Renal cortex interstitium (tissue), 15 donors: ENCODE data around the gene GSTP1. TPM values are rescaled to one million over a fixed set of nuclear protein-coding genes. Genes with fewer than 3 reads are reported as not detected.
"Not testable (repeated sequence)": the region's sequence is repeated elsewhere in the genome, so short reads cannot be mapped to it uniquely, and the experiment has no call there.

Experiments used
- DNase-seq, 11 donors: peaks; one replicate each; pipeline ENCODE4 v3.0.0-alpha.2; 2013; ENCODE audit warnings: low read depth in 9 of 11, low spot score in 4 of 11; ENCODE audit errors: extremely low read depth in 1 of 11
- long read RNA-seq, 16 experiments: transcript quantifications; one replicate each; lab custom pipeline, GENCODE V29; 2026
- polyA plus RNA-seq, 3 donors: library from polyadenylated mRNA; unstranded; fragments of 120-200 nt; gene quantifications; one replicate each; pipeline ENCODE4 v1.2.1, GENCODE V29; 2013; ENCODE audit not compliant: insufficient read length in 3 of 3

Gene GSTP1
- polyA plus RNA-seq = 100 to 1,000 TPM; 697 to 788 (median 758) TPM
- long read RNA-seq, donor 1, transcript GSTP1-202 (7 exons, 961 nt) = major isoform, 450 of 646 reads
- long read RNA-seq, donor 1, transcript GSTP1-203 (3 exons, 736 nt) = minor isoform, 36 of 646 reads
- long read RNA-seq, donor 1, partial matches to known transcripts = 151 of 646 reads
- long read RNA-seq, donor 1, other reads (novel, unspliced or antisense) = 7 of 646 reads
- long read RNA-seq, donor 2, transcript GSTP1-203 (3 exons, 736 nt) = minor isoform, 26 of 561 reads
- long read RNA-seq, donor 2, transcript GSTP1-202 (7 exons, 961 nt) = major isoform, 404 of 561 reads
- long read RNA-seq, donor 2, partial matches to known transcripts = 125 of 561 reads
- long read RNA-seq, donor 2, other reads (novel, unspliced or antisense) = 6 of 561 reads
- long read RNA-seq, donor 3, transcript GSTP1-202 (7 exons, 961 nt) = major isoform, 699 of 972 reads
- long read RNA-seq, donor 3, transcript GSTP1-203 (3 exons, 736 nt) = minor isoform, 18 of 972 reads
- long read RNA-seq, donor 3, partial matches to known transcripts = 247 of 972 reads
- long read RNA-seq, donor 3, other reads (novel, unspliced or antisense) = 7 of 972 reads
- long read RNA-seq, donor 4, transcript GSTP1-203 (3 exons, 736 nt) = minor isoform, 24 of 642 reads
- long read RNA-seq, donor 4, transcript GSTP1-202 (7 exons, 961 nt) = major isoform, 469 of 642 reads
- long read RNA-seq, donor 4, partial matches to known transcripts = 148 of 642 reads
- long read RNA-seq, donor 4, other reads (novel, unspliced or antisense) = 0 of 642 reads
- long read RNA-seq, donor 5 = 0 reads
- long read RNA-seq, donor 6, transcript GSTP1-203 (3 exons, 736 nt) = minor isoform, 40 of 639 reads
- long read RNA-seq, donor 6, transcript GSTP1-202 (7 exons, 961 nt) = major isoform, 437 of 639 reads
- long read RNA-seq, donor 6, partial matches to known transcripts = 149 of 639 reads
- long read RNA-seq, donor 6, other reads (novel, unspliced or antisense) = 12 of 639 reads
- long read RNA-seq, donor 7, transcript GSTP1-203 (3 exons, 736 nt) = minor isoform, 42 of 877 reads
- long read RNA-seq, donor 7, transcript GSTP1-202 (7 exons, 961 nt) = major isoform, 614 of 877 reads
- long read RNA-seq, donor 7, partial matches to known transcripts = 214 of 877 reads
- long read RNA-seq, donor 7, other reads (novel, unspliced or antisense) = 7 of 877 reads
- long read RNA-seq, donor 8, transcript GSTP1-203 (3 exons, 736 nt) = minor isoform, 74 of 1,496 reads
- long read RNA-seq, donor 8, transcript GSTP1-202 (7 exons, 961 nt) = major isoform, 557 of 1,496 reads
- long read RNA-seq, donor 8, partial matches to known transcripts = 856 of 1,496 reads
- long read RNA-seq, donor 8, other reads (novel, unspliced or antisense) = 5 of 1,496 reads
- long read RNA-seq, donor 9, transcript GSTP1-202 (7 exons, 961 nt) = major isoform, 473 of 653 reads
- long read RNA-seq, donor 9, transcript GSTP1-203 (3 exons, 736 nt) = minor isoform, 11 of 653 reads
- long read RNA-seq, donor 9, partial matches to known transcripts = 159 of 653 reads
- long read RNA-seq, donor 9, other reads (novel, unspliced or antisense) = 9 of 653 reads
- long read RNA-seq, donor 10, transcript GSTP1-203 (3 exons, 736 nt) = minor isoform, 19 of 837 reads
- long read RNA-seq, donor 10, transcript GSTP1-202 (7 exons, 961 nt) = major isoform, 573 of 837 reads
- long read RNA-seq, donor 10, partial matches to known transcripts = 227 of 837 reads
- long read RNA-seq, donor 10, other reads (novel, unspliced or antisense) = 17 of 837 reads
- long read RNA-seq, donor 11, transcript GSTP1-202 (7 exons, 961 nt) = major isoform, 376 of 465 reads
- long read RNA-seq, donor 11, transcript GSTP1-203 (3 exons, 736 nt) = minor isoform, 11 of 465 reads
- long read RNA-seq, donor 11, partial matches to known transcripts = 77 of 465 reads
- long read RNA-seq, donor 11, other reads (novel, unspliced or antisense) = 0 of 465 reads
- long read RNA-seq, donor 12, transcript GSTP1-203 (3 exons, 736 nt) = minor isoform, 33 of 387 reads
- long read RNA-seq, donor 12, transcript GSTP1-202 (7 exons, 961 nt) = major isoform, 214 of 387 reads
- long read RNA-seq, donor 12, partial matches to known transcripts = 138 of 387 reads
- long read RNA-seq, donor 12, other reads (novel, unspliced or antisense) = 0 of 387 reads
- long read RNA-seq, donor 13 = 0 reads
- long read RNA-seq, donor 14, transcript GSTP1-203 (3 exons, 736 nt) = minor isoform, 22 of 592 reads
- long read RNA-seq, donor 14, transcript GSTP1-202 (7 exons, 961 nt) = major isoform, 427 of 592 reads
- long read RNA-seq, donor 14, partial matches to known transcripts = 141 of 592 reads
- long read RNA-seq, donor 14, other reads (novel, unspliced or antisense) = 0 of 592 reads
- long read RNA-seq, donor 15, transcript GSTP1-203 (3 exons, 736 nt) = minor isoform, 10 of 346 reads
- long read RNA-seq, donor 15, transcript GSTP1-202 (7 exons, 961 nt) = major isoform, 244 of 346 reads
- long read RNA-seq, donor 15, partial matches to known transcripts = 92 of 346 reads
- long read RNA-seq, donor 15, other reads (novel, unspliced or antisense) = 0 of 346 reads
- long read RNA-seq, donor 16, transcript GSTP1-203 (3 exons, 736 nt) = minor isoform, 52 of 1,772 reads
- long read RNA-seq, donor 16, transcript GSTP1-202 (7 exons, 961 nt) = major isoform, 1,309 of 1,772 reads
- long read RNA-seq, donor 16, partial matches to known transcripts = 378 of 1,772 reads
- long read RNA-seq, donor 16, other reads (novel, unspliced or antisense) = 30 of 1,772 reads

GRCh38 chr11:67583247-67584204 lies at the start of gene GSTP1:
Gene GSTP1 (plus strand): TSS chr11:67583812. CDS start chr11:67583844, 32 bp downstream.
- peak in 10 of 11 donors; percentile 77 to 93 (median 90) for DNase-seq

DNA sequence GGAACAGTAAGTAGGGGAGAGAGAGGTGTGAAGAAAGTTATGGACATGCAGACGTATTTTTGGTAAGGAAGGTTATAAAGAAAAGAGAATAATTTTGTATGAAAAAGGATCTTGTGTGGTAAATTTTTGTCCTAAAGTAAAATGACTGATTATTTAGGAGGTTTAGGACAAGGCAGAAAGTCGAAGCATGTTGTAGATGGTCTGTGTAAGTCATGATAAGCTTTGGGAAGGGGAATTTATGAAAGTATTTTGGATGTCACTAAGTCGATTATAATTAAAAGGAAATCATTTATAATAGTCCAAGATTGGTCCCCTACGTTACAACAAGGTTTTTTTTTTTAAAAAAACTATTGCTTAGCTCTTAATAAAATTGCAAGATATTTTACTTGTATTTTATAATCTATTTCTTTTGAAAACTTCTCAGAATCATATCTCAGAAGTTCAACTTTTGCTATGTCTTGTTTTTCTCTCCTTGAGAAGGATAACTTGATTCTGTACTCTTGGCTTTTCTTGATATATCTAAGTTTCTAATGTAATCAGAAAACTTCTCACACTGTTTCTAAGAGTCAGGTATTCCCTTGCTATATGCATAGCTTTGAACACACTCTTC lies 49.4 kb upstream of the GSTP1 start:
- DNase-seq = no peak

GRCh38 chr11:67535561-67535960 lies 48.1 kb upstream of the GSTP1 start:
- DNase-seq = no peak

GRCh38 chr11:67538306-67538705 lies 45.3 kb upstream of the GSTP1 start:
- no peak for DNase-seq

DNA sequence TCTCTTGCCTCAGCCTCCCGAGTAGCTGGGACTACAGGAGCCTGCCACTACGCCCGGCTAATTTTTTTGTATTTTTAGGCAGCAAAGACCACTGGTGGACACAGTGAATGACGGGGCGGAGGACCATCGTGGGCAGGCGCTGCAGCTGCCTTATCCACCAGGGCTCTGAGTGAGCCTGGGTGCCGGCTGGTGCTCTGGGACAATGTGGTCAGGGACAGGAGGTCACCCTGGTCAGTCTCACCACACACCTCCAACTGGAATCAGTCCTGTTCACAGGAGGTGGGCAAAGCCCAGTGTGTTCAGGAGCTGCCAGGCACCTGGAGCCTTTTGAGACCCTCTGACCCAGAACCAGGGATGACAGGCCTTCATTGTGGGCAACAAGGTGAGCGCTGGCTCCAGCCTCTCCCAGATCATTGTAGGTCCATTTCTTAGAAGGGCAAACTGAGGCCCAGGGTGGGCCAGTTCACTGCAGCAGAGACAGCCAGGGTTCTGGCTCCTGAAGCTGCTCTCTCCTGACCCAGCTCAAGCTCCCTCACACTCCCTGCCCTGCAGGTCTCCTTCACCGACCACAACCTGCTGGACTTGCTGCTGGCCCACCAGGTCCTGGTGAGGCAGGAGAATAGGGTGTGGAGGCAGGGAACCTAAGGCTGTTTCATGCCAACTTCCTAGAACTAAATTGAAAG lies 44.6 kb upstream of the GSTP1 start:
- no peak for DNase-seq

GRCh38 chr11:67539550-67539949 lies 44.1 kb upstream of the GSTP1 start:
- DNase-seq = no peak

DNA sequence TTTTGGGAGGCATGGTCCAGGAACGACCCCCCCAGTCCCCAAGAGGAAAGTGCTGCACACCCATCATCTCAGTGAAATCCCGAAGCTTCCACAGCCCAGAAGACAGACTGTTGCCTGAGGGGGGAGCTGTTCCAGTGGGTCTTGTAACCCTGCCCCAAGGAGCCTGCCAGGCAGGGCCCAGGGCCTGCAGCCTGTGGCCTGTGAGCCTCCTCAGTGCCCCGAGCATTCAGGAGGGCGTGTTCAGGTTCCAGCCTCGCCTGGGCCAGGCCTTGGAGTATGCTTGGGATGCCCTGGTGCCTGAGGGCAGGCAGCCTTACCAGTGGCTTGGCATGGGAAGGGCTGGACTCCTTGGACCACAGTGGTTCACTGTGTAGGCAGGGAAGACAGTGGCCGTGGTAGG lies 42.4 kb upstream of the GSTP1 start:
- no peak for DNase-seq

- DNase-seq = no peak
Measured at GRCh38 chr11:67542169-67542568, 41.4 kb upstream of the GSTP1 start.

DNA sequence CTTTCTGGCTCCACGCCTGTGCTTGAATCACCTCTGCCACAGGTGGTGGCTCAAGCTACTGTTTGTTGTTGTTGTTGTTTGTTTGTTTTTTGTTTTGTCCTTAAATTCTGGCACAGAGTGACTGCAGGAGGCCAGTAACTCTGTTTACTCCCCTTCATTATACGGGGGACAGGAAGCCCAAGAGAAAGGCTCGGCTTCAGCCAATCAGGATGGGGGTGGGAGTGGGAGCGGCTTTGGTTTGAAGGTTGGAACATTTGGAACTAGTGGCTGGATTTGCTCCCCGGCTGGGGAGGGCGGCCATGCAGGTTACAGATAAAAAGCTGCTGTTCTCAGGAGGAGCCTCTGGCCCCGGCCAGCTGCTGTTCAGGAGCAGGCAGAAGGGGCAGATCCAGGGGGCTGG lies 40.6 kb upstream of the GSTP1 start:
- DNase-seq = no peak

- no peak for DNase-seq
Measured at GRCh38 chr11:67543585-67543984, 40.0 kb upstream of the GSTP1 start.

GRCh38 chr11:67544616-67545242 lies 38.9 kb upstream of the GSTP1 start:
- DNase-seq = peak in 1 of 11 donors; percentile 27

GRCh38 chr11:67545280-67545679 lies 38.3 kb upstream of the GSTP1 start:
- peak in 1 of 11 donors; percentile 14 for DNase-seq

DNA sequence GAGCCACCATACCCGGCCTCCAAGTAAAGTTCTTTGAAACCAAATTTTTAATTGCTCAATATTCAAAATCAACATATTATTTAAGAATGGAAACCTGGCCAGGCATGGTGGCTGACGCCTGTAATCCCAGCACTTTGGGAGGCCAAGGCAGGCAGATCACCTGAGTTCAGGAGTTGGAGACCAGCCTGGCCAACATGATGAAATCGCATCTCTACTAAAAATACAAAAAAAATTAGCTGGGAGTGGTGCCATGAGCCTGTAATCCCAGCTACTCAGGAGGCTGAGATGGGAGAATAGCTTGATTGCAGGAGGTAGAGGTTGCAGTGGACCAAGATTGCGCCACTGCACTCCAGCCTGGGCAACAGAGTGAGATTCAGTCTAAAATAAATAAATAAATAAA lies 35.5 kb upstream of the GSTP1 start:
- not testable (repeated sequence) for DNase-seq
